ENCODE measurements around the gene PTPRF.

Gene PTPRF

GRCh38 chr1:43565600-43566360, 35.1 kb downstream of the PTPRF start:
- TF ChIP-seq POLR2AphosphoS5 (IDR thresholded peaks at IDR 0.05; ENCODE audit: low read depth, low read length) (no peak), SIN3A (IDR thresholded peaks at IDR 0.05; ENCODE audit: borderline replicate concordance, insufficient read depth, low read length) (no peak), FOXP2 (optimal IDR thresholded peaks at IDR 0.05; ENCODE audit: borderline replicate concordance, extremely low read depth, extremely low read length, insufficient read depth) (no peak), TAF1 (IDR thresholded peaks at IDR 0.05; ENCODE audit: borderline replicate concordance, insufficient read depth, low read length) (no peak)
- TF ChIP-seq, protein P1, sequence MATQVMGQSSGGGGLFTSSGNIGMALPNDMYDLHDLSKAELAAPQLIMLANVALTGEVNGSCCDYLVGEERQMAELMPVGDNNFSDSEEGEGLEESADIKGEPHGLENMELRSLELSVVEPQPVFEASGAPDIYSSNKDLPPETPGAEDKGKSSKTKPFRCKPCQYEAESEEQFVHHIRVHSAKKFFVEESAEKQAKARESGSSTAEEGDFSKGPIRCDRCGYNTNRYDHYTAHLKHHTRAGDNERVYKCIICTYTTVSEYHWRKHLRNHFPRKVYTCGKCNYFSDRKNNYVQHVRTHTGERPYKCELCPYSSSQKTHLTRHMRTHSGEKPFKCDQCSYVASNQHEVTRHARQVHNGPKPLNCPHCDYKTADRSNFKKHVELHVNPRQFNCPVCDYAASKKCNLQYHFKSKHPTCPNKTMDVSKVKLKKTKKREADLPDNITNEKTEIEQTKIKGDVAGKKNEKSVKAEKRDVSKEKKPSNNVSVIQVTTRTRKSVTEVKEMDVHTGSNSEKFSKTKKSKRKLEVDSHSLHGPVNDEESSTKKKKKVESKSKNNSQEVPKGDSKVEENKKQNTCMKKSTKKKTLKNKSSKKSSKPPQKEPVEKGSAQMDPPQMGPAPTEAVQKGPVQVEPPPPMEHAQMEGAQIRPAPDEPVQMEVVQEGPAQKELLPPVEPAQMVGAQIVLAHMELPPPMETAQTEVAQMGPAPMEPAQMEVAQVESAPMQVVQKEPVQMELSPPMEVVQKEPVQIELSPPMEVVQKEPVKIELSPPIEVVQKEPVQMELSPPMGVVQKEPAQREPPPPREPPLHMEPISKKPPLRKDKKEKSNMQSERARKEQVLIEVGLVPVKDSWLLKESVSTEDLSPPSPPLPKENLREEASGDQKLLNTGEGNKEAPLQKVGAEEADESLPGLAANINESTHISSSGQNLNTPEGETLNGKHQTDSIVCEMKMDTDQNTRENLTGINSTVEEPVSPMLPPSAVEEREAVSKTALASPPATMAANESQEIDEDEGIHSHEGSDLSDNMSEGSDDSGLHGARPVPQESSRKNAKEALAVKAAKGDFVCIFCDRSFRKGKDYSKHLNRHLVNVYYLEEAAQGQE (IDR thresholded peaks at IDR 0.05; ENCODE audit: insufficient read depth in 1 of 2, low read depth in 2 of 2, low read length in 2 of 2) = no peak

DNA sequence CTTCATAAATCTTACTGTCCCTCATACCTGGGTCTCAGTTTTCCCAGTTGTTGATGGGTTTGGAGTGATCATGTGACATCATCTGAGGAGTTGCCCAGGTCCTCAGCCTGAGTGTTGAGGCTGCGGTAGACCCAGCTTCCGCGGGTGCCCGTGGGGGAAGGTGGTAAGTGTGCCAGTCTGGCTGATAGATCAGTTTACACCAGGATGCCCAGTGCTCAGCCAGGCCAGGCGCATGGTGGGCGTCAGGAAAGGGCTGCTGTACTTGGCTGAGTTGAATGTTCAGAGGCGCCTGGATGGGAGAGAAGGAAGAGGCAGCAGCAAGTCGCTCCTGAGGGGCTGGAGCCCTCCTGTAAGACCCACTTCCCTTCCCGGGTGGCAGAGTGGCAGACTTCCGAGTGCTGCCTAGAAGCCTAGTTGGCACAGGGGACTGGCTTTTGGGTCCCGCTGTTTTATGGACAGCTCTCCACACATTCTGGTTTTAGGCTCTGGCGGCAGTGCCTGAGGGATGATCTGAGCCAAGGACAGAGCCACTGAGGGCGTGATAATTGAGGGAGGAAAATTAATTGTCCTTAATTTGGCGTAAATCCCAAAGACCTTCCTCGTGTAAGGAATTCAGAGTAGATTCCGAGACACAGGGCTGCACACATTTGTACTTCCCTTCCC, 35.8 kb downstream of the PTPRF start:
- TF ChIP-seq, protein P1 (IDR thresholded peaks at IDR 0.05; ENCODE audit: insufficient read depth in 1 of 2, low read depth in 2 of 2, low read length in 2 of 2) = no peak
- TF ChIP-seq TAF1 (IDR thresholded peaks at IDR 0.05; ENCODE audit: borderline replicate concordance, insufficient read depth, low read length) (no peak), FOXP2 (optimal IDR thresholded peaks at IDR 0.05; ENCODE audit: borderline replicate concordance, extremely low read depth, extremely low read length, insufficient read depth) (no peak), SIN3A (IDR thresholded peaks at IDR 0.05; ENCODE audit: borderline replicate concordance, insufficient read depth, low read length) (no peak), POLR2AphosphoS5 (IDR thresholded peaks at IDR 0.05; ENCODE audit: low read depth, low read length) (no peak)

DNA sequence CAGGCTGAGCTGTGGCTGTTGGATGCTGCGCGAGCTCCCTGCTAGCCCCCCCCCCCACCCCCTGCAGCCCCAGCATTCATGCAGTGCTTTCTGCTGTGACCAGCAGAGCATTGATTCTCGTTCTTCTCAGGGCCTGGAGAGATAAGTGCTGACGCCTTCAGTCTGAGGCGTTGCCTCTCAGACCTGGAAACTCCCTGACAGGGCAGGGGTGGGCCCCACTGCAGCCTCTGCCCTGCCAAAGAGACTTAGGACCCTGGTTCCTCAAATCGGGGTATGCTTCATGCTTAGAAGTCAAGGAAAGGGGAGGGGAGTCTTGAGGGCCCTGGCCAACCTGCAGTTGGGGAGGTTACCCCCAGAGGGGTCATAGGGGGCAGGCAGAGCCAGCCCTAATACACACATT, 38.5 kb downstream of the PTPRF start:
- no peak for TF ChIP-seq SIN3A (IDR thresholded peaks at IDR 0.05; ENCODE audit: borderline replicate concordance, insufficient read depth, low read length)
- TF ChIP-seq POLR2AphosphoS5 (IDR thresholded peaks at IDR 0.05; ENCODE audit: low read depth, low read length) = no peak
- TF ChIP-seq, protein P1 (IDR thresholded peaks at IDR 0.05; ENCODE audit: insufficient read depth in 1 of 2, low read depth in 2 of 2, low read length in 2 of 2) = no peak
- TF ChIP-seq TAF1 (IDR thresholded peaks at IDR 0.05; ENCODE audit: borderline replicate concordance, insufficient read depth, low read length) = no peak
- TF ChIP-seq FOXP2 (optimal IDR thresholded peaks at IDR 0.05; ENCODE audit: borderline replicate concordance, extremely low read depth, extremely low read length, insufficient read depth) = no peak

DNA sequence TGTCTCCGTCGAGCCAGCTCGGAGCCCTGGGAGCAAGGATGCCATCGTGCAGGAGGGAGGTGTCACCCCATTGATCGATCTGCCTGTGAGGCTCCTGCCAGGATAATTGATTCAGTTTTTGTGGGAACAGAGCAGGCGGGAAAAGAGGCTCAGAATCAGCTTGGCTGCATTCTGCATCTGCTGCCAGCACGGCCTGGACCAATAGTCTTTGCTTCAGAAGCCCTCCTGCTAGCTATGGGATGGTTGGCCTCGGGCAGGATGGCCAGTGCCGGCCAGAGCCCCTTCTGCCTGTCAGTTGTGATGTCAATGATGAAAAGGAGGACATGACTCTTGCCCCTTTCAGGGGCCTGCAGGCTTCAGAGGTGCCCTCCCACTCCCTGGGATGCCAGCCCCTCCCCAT, 39.6 kb downstream of the PTPRF start:
- TF ChIP-seq FOXP2 (optimal IDR thresholded peaks at IDR 0.05; ENCODE audit: borderline replicate concordance, extremely low read depth, extremely low read length, insufficient read depth) (no peak), POLR2AphosphoS5 (IDR thresholded peaks at IDR 0.05; ENCODE audit: low read depth, low read length) (no peak), TAF1 (IDR thresholded peaks at IDR 0.05; ENCODE audit: borderline replicate concordance, insufficient read depth, low read length) (no peak), SIN3A (IDR thresholded peaks at IDR 0.05; ENCODE audit: borderline replicate concordance, insufficient read depth, low read length) (no peak)
- TF ChIP-seq, protein P1 (IDR thresholded peaks at IDR 0.05; ENCODE audit: insufficient read depth in 1 of 2, low read depth in 2 of 2, low read length in 2 of 2) = no peak

All from PFSK-1 (cell line).